HG03521 (cell line): ENCODE results near the gene AWAT2.

ENCODE experiments used
- ATAC-seq: cut with Tn5 transposase; IDR thresholded peaks from one replicate; pipeline ENCODE4 v1.9.1; 2021; ENCODE audit warnings: mild to moderate bottlenecking, moderate library complexity; ENCODE audit not compliant: unreplicated experiment

The AWAT2 gene

GRCh38 chrX:70042399-70043371 is 7.1 kb downstream of the AWAT2 start:
- no peak for ATAC-seq

DNA sequence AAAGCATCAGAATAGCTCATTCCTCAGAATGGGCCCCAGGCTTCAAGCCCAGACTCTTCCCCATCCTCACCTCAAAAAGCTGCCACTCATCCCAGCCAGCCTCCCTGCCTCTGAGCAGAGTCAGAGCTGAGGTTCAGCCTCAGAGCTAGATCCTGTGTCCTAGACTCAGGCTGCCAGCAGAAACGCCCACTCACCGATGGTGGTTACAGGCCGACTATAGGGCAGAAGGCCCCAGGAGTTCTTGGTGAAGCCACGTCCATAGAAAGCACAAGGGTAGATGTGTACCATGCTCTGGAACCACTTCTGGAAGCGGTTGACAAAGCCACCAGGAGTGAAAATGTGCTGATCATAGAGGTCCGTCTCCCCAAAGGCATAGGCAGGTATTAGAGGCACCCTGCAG is 7.7 kb downstream of the AWAT2 start:
- ATAC-seq: no peak

DNA sequence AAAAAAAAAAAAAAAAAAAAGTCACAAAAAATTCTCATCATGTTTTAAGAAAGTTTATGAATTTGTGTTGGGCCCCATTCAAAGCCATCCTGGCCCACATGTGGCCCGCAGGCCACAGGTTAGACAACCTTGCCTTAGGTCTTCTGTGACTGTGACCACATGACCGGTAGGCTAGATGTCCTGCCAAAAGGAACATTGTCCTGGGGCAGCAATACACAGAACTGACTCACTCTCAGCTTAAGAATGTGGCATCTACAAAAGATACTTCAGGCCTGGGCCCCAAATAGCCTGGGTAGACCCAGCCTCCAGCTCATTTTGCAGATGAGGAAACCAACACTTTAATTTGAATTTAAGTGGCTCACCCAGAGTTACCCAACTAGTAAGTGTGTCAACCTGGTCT is 10.0 kb downstream of the AWAT2 start:
- ATAC-seq: no peak

DNA sequence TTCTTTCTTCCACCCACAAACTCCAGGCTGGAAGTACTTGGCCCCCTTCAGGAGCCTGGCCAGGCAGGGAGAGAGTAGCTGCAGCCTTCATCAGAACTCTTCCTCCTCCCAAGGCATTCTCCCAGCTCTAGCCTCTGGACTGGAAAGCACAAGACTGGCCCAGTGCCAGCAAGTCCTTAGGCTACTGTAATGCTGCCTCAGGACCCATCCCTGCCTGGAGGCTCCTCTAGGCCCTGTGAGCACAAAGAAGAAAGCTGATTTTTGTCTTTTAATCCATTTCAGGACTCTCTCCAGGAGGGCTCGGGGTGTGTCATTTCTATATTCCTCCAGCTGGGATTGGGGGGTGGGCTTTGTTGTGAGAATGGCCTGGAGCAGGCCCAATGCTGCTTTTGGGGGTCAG is 10.8 kb downstream of the AWAT2 start:
- ATAC-seq: no peak

DNA sequence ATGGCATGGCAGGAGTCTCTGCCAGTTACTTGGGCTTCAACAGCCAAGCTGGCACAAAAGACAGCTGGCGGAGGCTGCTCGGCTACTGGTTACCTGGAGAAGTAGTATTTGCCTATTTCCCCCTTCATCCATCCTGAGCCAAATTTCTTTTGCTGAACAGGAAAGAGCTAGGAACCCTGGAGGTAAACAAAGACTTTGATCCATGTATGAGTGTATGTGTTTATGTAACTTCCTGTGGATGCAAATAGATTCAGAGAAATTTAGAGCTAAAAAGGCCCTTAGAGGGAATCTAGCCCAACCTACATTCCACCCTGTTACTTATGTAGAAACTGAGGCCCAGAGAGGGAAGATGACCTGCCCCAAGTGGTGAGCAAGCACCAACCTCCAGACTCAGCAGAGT is 11.2 kb downstream of the AWAT2 start:
- ATAC-seq: no peak

DNA sequence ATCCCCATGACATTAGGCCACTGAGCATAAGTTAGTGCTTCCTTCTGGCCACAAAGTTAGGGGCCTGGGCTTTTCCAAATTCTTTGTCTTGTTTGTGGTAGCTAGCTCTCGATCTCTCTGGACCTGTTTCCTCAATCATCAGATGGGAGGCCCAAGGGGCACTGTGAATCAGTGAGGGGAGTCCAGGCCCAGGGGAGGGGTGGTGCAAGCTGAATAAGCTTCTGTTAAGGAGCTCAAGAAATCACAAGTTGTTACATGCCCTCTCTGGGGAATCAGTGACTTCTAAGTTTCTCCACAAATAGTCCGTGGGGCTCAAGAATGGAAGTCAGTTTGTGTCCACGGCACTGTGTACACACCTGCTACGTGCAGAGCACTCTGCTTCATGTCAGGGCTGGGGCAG is 15.1 kb downstream of the AWAT2 start:
- ATAC-seq: no peak

GRCh38 chrX:70033348-70034051 is 16.2 kb downstream of the AWAT2 start:
- ATAC-seq: peak; percentile 63

DNA sequence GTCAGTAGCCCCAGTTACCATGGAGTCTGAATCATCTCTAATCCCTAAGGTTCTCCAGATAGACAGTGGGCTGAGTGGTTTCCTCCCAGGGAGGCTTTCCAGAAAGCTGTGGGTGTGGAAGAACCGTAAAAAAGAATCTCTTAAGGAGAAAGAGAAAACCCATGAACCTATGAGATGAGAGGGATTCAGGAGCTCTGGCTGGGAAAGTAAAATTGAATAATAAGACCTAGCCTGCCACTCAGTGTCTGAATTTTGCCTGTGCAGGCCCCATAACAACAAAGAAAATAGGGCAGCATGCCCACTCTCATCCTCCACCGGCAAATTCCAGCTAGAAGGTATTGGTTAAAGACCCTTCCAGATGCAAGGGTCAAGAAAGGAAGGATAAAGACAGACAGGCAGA is 16.9 kb downstream of the AWAT2 start:
- no peak for ATAC-seq

DNA sequence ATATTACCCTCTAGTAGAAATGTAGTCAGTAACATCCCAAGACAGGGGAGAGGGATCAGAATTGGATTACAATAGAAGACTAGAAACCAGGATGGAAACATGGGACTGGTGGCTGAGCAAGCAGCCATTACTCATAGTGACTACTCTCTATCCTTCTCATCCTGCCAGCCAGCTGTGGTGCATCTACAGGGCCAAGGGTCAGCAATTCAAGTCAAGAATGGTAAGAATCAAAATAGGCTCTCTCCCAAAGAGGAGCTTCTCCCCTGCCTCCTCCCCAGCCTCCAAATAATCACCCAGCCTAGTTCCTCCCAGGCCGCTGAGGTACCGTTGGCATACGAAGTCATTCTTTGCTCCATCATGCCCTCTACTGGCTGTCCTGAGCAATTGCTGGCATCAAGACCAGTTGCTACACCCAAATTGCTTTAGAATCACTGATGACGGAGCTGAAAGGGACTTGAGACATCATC is 19.4 kb downstream of the AWAT2 start:
- peak; percentile 47 for ATAC-seq

- ATAC-seq: no peak
Measured at GRCh38 chrX:70029863-70030262, 19.9 kb downstream of the AWAT2 start.

DNA sequence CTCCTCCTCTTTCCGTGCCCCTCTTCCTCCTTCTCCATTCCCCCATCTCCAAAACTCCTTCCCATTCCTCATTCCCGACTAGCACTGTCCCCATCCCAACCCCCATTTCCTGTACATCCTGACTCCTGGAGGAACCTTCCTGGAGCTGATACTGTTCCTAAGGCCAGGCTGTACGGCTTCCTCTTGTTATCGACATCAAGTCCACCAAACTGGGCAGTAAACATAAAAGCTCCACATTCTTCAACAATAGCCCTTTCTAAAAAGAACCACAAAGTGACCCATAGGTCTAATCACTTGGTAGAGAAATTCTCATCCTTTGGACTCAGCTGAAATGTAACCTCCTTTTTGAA is 22.9 kb downstream of the AWAT2 start:
- ATAC-seq: no peak

DNA sequence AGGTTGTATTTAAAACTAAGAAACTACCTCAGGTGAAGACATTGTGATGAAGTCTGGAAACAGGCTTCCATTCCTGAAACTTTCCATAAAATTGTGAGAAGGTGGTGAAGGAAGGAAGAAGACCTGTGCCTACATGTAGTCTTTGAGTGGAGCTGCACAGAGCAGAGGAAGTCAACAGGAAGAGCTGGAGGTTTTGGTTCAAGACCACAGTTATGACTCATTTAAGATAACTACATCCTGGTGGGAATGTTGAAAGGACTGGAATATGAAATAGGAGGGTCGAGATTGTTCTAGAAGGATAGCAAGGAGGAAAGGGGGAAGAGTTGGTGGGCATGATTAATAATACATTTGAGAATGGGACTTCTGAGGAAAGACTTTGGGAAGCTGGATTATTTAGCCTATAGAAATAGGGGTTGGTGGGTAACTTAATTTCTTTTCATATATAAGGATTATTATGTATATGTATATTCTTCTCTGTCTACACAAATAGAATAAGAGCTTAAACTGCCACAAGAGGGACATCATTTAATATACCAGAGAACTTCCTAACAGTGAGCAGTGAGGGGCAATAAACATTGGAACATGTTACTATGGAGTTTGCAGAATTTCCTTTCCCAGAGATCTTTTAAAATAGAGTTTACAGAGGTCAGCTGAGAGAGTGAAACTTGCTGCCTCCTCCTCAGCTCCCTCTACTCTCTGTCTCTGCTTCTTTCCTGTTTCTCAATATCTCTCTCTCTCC is 23.5 kb downstream of the AWAT2 start:
- no peak for ATAC-seq

DNA sequence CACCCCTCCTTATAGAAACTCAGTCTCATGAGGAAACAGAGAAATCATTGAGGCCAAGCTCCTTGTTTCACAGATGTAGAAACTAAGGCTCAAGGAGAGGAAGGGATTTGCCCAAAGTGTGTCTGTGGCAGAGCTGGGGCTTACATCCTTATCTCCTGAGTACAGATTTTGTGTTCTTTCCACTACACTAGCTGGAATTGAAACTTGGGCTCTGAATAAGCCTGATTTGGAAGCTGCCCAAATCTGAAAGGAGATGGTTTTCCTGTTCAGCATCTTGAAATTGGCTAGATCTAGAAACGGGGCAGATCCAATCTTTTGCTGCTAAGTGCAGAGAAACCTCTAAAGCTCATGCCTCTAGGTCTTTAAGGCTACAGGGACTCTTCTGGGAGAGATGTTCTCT is 24.3 kb downstream of the AWAT2 start:
- no peak for ATAC-seq

DNA sequence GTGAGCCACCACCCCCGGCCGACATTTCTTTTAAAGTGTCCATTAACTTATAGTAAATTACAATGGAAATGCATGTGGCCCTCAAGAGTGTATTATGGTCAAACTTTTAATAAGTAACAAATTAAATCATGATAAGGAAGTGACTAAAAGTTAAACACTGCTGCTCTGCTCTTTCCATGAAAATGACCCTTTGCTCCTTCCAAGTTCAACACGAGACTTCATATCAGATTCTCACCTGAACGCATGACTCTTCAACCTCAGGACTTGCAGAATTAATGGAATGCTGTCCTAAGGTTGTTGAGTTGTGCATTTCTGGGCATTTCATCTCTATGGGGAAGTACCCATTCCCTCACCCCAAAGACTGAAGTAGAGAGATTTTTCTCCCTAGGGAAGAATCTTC is 27.1 kb downstream of the AWAT2 start:
- no peak for ATAC-seq

DNA sequence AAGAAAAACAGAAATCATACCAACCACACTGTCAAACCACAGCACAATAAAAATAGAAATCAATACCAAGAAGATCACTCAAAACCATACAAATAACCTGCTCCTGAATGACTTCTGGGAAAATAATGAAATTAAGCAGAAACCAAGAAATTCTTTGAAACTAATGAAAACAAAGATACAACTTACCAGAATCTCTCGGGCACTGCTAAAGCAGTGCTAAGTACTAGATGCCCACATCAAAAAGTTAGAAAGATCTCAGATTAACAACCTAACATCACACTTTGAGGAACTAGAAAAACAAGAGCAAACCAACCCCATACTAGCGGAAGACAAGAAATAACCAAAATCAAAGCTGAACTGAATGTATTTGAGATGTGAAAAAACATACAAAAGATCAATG is 33.2 kb downstream of the AWAT2 start:
- no peak for ATAC-seq

GRCh38 chrX:70013466-70014381 is 36.0 kb downstream of the AWAT2 start:
- no peak for ATAC-seq

GRCh38 chrX:70012756-70013155 is 37.0 kb downstream of the AWAT2 start:
- no peak for ATAC-seq

DNA sequence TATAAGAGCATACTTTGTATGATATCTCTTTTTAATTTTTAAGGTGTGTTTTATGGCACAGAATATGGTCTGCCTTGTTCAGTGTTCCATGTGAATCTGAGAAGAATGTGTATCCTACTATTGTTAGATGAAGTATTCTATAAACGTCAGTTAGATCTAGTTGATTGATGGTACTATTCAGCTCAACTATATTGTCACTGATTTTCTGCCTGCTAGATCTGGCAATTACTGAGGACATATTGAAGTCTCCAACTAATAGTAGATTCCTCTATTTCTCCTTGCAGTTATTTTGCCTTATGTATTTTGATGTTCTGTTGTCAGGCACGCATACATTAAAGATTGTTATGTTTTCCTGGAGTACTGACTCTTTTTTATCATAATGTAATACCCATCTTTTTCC is 39.8 kb downstream of the AWAT2 start:
- no peak for ATAC-seq

DNA sequence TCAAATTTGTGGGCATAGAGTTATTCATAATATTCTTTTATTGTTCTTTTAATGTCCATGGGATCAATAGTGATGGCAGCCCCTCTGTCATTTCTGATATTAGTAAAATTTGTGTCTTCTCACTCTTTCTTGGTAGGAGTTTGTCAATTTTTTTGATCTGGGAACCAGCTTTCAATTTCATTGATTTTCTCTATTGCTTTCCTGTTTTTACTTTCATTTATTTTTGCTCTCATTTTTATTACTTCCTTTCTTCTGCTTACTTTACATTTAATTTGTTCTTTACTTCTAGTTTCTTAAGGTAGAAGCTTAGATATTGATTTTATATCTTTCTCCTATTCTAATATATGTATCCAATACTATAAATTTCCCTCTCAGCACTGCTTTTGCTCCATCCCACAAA is 40.7 kb downstream of the AWAT2 start:
- ATAC-seq: no peak

DNA sequence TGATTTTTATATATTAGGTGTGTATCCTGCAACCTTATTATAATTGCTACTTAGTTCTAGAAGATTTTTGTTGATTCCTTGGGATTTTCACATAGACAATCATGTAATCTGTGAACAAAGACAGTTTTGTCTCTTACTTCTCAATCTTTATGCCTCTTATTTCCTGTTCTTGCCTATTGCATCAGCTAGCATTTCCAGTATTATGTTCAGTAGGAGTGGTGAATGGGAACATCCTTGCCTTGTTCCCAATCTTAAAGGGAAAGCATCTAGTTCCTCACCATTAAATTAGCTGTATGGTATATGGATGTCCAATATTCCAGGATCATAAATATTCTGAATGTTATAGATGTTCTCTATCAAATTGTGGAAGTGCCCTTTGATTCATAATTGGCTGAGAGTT is 41.8 kb downstream of the AWAT2 start:
- no peak for ATAC-seq
